Osteoblast (primary cell): ENCODE data around the gene ABAT. TPM values are rescaled to one million over a fixed set of nuclear protein-coding genes. Genes with fewer than 3 reads are reported as not detected.

Source experiments
- DNase-seq: peaks from one replicate; pipeline ENCODE4 v3.0.0; 2011; ENCODE audit warnings: low spot score, mixed read lengths; ENCODE audit not compliant: insufficient read length; ENCODE audit errors: missing footprints
- H2AFZ ChIP-seq: 2 replicates; pipeline ENCODE4 v1.6.0; 2011; ENCODE audit warnings: mild to moderate bottlenecking, low read length
- H3K27ac ChIP-seq: 2 replicates; pipeline ENCODE4 v1.5.1; 2011; ENCODE audit warnings: mild to moderate bottlenecking, low read depth, low read length, moderate library complexity
- H3K27me3 ChIP-seq: 2 replicates; pipeline ENCODE4 v1.6.0; 2012; ENCODE audit warnings: mild to moderate bottlenecking, control low read depth, inconsistent platforms, low read length, moderate library complexity; ENCODE audit not compliant: insufficient read depth
- H3K36me3 ChIP-seq: 2 replicates; pipeline ENCODE4 v1.5.1; 2011; ENCODE audit warnings: mild to moderate bottlenecking, low read length, control low read depth, moderate library complexity; ENCODE audit not compliant: insufficient read depth
- H3K4me1 ChIP-seq: 2 replicates; pipeline ENCODE4 v1.5.1; 2011; ENCODE audit warnings: mild to moderate bottlenecking, low read length, control low read depth, moderate library complexity; ENCODE audit not compliant: insufficient read depth
- H3K4me2 ChIP-seq: 2 replicates; pipeline ENCODE4 v1.6.0; 2011; ENCODE audit warnings: mild to moderate bottlenecking, low read length; ENCODE audit not compliant: insufficient read depth
- H3K4me3 ChIP-seq: fragments of 200-600 bp; sonication (generic); 3 replicates; pipeline ENCODE4 v1.5.1; 2012; ENCODE audit warnings: mild to moderate bottlenecking, low read length, inconsistent platforms; ENCODE audit not compliant: insufficient read depth
- H3K79me2 ChIP-seq: 2 replicates; pipeline ENCODE4 v1.6.0; 2012; ENCODE audit warnings: mild to moderate bottlenecking, low read length, control low read depth, inconsistent platforms; ENCODE audit not compliant: insufficient read depth
- H3K9me3 ChIP-seq: 2 replicates; pipeline ENCODE4 v1.5.1; 2011; ENCODE audit warnings: low read depth, low read length, control low read depth
- H4K20me1 ChIP-seq: 2 replicates; pipeline ENCODE4 v1.6.0; 2012; ENCODE audit warnings: mild to moderate bottlenecking, low read length, control low read depth; ENCODE audit not compliant: insufficient read depth
- CTCF ChIP-seq: IDR thresholded peaks from 2 replicates; pipeline ENCODE4 v1.5.1; 2011; ENCODE audit warnings: mild to moderate bottlenecking, low read depth, low read length, moderate library complexity; ENCODE audit errors: extremely low read depth
- total RNA-seq: library from RNA; depleted of rRNA; stranded (reverse); fragments of >200 nt; gene quantifications from 2 replicates; pipeline ENCODE4 v1.2.3, GENCODE V29; 2012

The ABAT gene
- total RNA-seq, 1 donor: 6.5 TPM

GRCh38 chr16:8682551-8683259 lies 8.3 kb downstream of the ABAT start:
- Histone ChIP-seq H3K36me3 (no peaks in the 10 kb centered on the region), H3K27ac (no peak overlapping the region), H3K4me2 (no peak overlapping the region), H3K9me3 (no peaks in the 10 kb centered on the region), H3K79me2 (no peaks in the 10 kb centered on the region), H3K27me3 (no peaks in the 10 kb centered on the region), H2AFZ (no peak overlapping the region), H4K20me1 (peaks cover 4% of the 10 kb centered on the region), H3K4me3 (no peak overlapping the region), H3K4me1 (peaks cover 11% of the 10 kb centered on the region)
- no peak for DNase-seq
- TF ChIP-seq CTCF: no peak

- H4K20me1 ChIP-seq: no peaks in the 10 kb centered on the region
- no peak for TF ChIP-seq CTCF
- no peak overlapping the region for H3K4me3 ChIP-seq
- no peak overlapping the region for H3K4me2 ChIP-seq
- no peaks in the 10 kb centered on the region for H3K27me3 ChIP-seq
- H3K79me2 ChIP-seq: no peaks in the 10 kb centered on the region
- no peak overlapping the region for H3K27ac ChIP-seq
- H3K9me3 ChIP-seq: no peaks in the 10 kb centered on the region
- H2AFZ ChIP-seq: no peak overlapping the region
- no peaks in the 10 kb centered on the region for H3K36me3 ChIP-seq
- DNase-seq: no peak
- peaks cover 3% of the 10 kb centered on the region for H3K4me1 ChIP-seq
Measured at GRCh38 chr16:8683640-8684039, 9.2 kb downstream of the ABAT start.

- Histone ChIP-seq H4K20me1 (no peaks in the 10 kb centered on the region), H2AFZ (no peak overlapping the region), H3K27me3 (no peaks in the 10 kb centered on the region), H3K36me3 (no peaks in the 10 kb centered on the region), H3K4me2 (no peak overlapping the region), H3K27ac (no peak overlapping the region), H3K4me1 (no peaks in the 10 kb centered on the region), H3K79me2 (no peaks in the 10 kb centered on the region), H3K4me3 (no peak overlapping the region), H3K9me3 (peaks cover 9% of the 10 kb centered on the region)
- no peak for DNase-seq
- no peak for TF ChIP-seq CTCF
Measured at GRCh38 chr16:8685617-8686016, 11.2 kb downstream of the ABAT start.

- Histone ChIP-seq H3K27ac (no peak overlapping the region), H3K4me2 (no peak overlapping the region), H3K79me2 (no peaks in the 10 kb centered on the region), H2AFZ (no peak overlapping the region), H4K20me1 (no peaks in the 10 kb centered on the region), H3K36me3 (no peaks in the 10 kb centered on the region), H3K4me1 (no peaks in the 10 kb centered on the region), H3K27me3 (no peaks in the 10 kb centered on the region), H3K9me3 (peaks cover 9% of the 10 kb centered on the region), H3K4me3 (no peak overlapping the region)
- TF ChIP-seq CTCF: no peak
- DNase-seq: no peak
Measured at GRCh38 chr16:8686031-8686621, 11.7 kb downstream of the ABAT start.
